ENCODE results near the gene PCDHA6.
A peak's percentile ranks its signal among the peaks of the same experiment; 100 is the strongest.

GRCh38 chr5:140785905-140786686 lies 41.7 kb upstream of the PCDHA6 start, which contains the start of gene PCDHA1:
- TF ChIP-seq POLR2AphosphoS5 (IDR thresholded peaks at IDR 0.05; ENCODE audit: low read depth, low read length) (no peak), CTCF (IDR thresholded peaks at IDR 0.05 in 2 of 3, conservative IDR thresholded peaks at IDR 0.05 in 1 of 3; ENCODE audit: borderline replicate concordance in 1 of 3, insufficient read depth in 1 of 3, low read depth in 2 of 3, low read length in 2 of 3) (peak in 2 of 3 experiments; percentile 5 to 38; a peak in 1 of 6 replicates)
- TF ChIP-seq, protein P1, sequence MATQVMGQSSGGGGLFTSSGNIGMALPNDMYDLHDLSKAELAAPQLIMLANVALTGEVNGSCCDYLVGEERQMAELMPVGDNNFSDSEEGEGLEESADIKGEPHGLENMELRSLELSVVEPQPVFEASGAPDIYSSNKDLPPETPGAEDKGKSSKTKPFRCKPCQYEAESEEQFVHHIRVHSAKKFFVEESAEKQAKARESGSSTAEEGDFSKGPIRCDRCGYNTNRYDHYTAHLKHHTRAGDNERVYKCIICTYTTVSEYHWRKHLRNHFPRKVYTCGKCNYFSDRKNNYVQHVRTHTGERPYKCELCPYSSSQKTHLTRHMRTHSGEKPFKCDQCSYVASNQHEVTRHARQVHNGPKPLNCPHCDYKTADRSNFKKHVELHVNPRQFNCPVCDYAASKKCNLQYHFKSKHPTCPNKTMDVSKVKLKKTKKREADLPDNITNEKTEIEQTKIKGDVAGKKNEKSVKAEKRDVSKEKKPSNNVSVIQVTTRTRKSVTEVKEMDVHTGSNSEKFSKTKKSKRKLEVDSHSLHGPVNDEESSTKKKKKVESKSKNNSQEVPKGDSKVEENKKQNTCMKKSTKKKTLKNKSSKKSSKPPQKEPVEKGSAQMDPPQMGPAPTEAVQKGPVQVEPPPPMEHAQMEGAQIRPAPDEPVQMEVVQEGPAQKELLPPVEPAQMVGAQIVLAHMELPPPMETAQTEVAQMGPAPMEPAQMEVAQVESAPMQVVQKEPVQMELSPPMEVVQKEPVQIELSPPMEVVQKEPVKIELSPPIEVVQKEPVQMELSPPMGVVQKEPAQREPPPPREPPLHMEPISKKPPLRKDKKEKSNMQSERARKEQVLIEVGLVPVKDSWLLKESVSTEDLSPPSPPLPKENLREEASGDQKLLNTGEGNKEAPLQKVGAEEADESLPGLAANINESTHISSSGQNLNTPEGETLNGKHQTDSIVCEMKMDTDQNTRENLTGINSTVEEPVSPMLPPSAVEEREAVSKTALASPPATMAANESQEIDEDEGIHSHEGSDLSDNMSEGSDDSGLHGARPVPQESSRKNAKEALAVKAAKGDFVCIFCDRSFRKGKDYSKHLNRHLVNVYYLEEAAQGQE (IDR thresholded peaks at IDR 0.05; ENCODE audit: low read depth), result no peak
